ENCODE data around the gene DNAL1.
A peak's percentile ranks its signal among the peaks of the same experiment; 100 is the strongest.

Gene DNAL1

GRCh38 chr14:73726025-73726961, 81.5 kb downstream of the DNAL1 start:
- no peak for DNase-seq

DNA sequence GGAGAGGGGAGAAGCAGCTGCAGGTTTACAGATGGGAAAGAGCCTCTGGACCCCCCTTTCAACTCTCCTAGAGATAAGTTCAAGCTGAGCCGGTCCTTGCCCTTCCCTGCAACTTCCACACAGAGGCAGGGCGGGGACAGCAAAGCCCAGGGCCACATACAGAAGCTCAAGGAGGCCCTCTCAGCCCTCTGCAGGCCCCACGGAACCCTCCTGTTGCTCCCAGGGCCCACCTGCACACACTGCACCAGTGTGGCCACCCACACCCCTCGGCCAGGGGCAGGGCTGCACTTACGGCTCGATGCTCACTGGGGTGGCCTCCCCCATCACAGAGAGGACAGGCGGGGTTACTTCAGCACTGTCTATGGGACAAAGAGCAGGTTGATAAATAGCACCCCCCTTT, 82.4 kb downstream of the DNAL1 start:
- no peak for DNase-seq

GRCh38 chr14:73728717-73729330, 84.0 kb downstream of the DNAL1 start:
- DNase-seq, result peak; percentile 92 to 95

- DNase-seq, result no peak
These were observed 84.9 kb downstream of the DNAL1 start for GRCh38 chr14:73729556-73730265.

- DNase-seq, result no peak
These were observed 86.3 kb downstream of the DNAL1 start for GRCh38 chr14:73731111-73731510.

- DNase-seq, result no peak
These were observed 87.2 kb downstream of the DNAL1 start for GRCh38 chr14:73732006-73732405.

- DNase-seq, result no peak
These were observed 92.1 kb downstream of the DNAL1 start for GRCh38 chr14:73736842-73737241.

GRCh38 chr14:73738518-73739173, 93.9 kb downstream of the DNAL1 start:
- no peak for DNase-seq

DNA sequence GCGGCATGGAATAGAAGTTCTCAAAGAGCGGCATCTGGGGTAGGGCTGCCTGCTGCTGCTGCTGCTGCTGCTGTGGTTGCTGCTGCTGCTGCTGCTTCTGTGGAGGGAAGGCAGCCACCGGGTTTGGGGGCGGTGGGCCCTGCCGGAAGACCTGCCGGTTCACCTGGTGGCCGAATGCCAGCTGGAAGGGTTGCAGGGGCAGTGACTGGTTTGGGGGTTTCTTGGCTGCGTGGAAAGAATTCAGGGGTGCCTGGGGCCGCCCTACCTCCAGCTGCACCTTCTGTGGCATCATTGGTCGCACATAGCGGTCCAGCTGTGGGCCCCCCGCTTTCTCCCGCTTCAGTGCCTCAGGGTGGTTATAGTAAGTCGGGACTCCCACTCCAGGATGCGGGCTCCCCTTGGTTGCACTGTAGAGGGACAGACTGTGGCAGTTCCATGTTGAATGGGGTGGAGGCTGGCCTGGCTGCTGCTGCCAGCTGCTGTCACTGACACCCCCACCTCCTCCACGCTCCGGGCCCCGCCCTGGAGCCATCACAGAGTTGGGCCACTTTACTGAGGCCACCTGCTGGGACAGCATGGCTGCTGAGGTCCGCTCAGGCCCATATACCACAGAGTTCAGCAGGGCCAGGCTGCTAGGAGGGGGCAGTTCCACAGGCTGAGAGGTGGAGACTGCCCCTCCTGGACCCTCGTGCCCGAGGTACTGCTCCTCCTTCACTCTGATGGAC, 94.5 kb downstream of the DNAL1 start:
- no peak for DNase-seq

DNA sequence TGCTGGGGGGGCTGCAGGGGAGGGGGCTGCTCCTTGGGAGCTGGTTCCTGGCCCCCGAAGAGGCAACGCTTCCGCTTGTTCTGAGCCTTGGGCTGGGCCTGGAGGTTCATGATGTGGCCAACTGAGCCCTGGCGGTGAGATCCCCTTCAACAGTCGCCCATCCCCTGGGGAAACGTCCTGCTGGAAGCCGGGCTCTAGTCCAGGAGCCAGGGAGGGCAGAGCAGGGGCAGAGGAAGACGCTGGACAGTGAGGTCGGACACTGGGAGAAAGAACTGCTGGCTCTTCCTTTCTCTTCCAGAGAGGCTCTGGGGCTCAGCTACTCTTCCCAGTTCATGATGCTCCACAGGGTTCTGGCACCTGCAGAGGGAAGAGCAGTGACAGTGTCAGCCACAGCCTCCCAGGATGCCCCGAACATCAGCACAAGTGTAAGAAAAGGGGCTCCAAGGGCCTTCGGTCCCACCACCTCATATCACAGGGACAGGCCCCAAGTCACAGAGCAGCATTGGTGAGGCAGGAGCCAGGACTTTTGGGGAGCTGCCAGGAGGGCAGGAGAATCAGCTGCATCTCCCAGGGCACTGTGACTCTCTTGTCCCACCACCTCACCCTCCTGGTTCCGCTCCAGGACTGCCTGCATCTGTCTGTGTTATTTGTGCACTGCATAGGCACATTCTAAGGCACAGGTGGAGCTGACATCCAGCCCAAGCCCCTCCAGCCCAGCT, 95.3 kb downstream of the DNAL1 start:
- no peak for DNase-seq

- DNase-seq, result no peak
These were observed 96.0 kb downstream of the DNAL1 start for GRCh38 chr14:73740618-73741326.

DNA sequence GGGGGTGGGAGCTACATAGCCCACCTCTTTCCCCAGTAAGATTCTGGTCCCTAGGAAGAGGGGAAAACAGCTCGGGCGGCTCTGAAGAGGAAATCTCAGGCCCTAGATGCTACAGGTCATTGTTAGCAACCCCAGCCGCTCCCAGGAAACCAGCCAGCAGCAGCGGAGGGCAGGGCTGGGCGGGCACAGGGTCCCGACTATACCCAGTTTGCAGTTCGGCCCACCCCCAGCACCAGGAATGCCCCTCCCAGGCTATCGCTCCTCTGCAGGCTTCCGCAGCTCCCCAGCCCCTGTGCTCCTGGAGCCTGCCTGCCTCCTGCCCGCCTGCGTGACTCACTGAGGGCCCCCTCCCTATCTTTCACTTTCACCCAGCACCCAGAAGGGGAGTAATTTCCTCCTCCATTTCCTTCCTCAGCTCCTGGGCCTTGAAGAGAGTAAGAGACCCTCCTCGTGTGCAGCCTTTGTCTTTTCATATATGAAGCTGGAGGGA, 96.6 kb downstream of the DNAL1 start:
- DNase-seq, result peak; percentile 99

GRCh38 chr14:73741876-73742519, 97.2 kb downstream of the DNAL1 start:
- peak; percentile 96 to 97 for DNase-seq

GRCh38 chr14:73742520-73743238, 97.9 kb downstream of the DNAL1 start:
- DNase-seq, result no peak

- peak; percentile 96 to 98 for DNase-seq
These were observed 98.7 kb downstream of the DNAL1 start for GRCh38 chr14:73743431-73743931.

DNA sequence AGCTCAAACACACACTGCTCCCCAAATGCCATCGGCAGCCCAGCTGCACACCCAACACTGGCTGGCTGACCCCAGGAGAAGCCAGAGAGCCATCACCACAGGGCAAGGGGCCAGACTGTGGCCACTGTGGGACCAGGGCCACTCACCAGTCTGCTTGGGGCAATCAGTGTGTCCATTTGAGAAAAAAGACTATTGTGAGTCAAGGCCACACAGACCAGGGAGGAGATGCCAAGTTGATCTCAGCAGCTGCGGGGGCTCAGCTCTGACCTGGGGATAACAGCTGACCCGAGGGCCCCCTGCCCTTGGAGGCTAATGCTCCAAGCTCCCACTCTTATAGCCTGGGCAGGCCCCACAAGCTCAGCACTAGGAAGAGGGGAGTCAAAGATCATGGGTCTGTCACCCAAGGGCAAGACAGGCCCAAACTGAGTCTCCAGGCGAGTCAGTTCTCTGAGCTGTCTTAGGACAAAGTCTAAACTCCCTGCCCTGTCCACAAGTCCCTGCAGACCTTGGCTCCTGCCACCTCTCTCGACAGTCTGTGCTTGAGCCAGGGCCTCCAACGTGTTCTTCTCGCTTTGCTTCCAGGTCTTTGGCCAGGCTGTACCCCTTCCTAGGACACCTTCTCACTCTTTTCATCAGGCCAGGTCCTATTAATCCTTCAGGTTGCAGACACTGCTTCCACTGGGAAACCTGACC, 99.5 kb downstream of the DNAL1 start:
- no peak for DNase-seq

DNA sequence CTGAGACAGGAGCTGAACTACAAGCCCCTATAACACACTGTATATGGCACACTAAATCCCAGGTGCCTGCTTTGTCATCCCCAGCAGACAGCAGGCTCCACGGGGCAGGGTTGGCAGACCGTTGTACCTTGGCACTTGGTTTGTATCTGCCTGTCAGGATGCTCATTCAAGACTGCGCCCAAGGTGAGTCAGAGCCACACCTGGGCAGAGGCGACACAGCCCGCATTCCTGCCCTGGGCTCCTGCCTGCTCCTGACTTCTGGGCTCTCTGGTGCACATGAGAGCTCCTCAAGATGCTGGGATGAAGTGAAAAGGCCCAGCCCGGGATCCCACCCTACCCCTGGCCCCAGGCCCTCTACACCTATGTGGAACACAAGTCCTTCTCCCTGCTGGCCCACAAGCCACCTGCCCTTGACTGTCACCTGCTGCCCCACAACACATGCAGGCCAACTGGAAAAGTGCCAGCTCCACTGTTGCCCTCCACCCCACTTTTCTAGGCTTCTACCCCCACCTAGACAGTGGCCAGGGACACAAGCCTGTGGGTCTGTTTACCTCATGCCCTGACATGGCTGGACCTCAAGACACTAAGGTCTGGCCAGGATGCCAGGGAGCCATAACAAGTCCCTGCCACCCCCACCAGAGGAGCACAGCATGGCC, 100.2 kb downstream of the DNAL1 start:
- no peak for DNase-seq
